ENCODE data around the gene SLAMF1.
"Not testable (repeated sequence)": the region's sequence is repeated elsewhere in the genome, so short reads cannot be mapped to it uniquely, and the experiment has no call there.

SLAMF1 gene

DNA sequence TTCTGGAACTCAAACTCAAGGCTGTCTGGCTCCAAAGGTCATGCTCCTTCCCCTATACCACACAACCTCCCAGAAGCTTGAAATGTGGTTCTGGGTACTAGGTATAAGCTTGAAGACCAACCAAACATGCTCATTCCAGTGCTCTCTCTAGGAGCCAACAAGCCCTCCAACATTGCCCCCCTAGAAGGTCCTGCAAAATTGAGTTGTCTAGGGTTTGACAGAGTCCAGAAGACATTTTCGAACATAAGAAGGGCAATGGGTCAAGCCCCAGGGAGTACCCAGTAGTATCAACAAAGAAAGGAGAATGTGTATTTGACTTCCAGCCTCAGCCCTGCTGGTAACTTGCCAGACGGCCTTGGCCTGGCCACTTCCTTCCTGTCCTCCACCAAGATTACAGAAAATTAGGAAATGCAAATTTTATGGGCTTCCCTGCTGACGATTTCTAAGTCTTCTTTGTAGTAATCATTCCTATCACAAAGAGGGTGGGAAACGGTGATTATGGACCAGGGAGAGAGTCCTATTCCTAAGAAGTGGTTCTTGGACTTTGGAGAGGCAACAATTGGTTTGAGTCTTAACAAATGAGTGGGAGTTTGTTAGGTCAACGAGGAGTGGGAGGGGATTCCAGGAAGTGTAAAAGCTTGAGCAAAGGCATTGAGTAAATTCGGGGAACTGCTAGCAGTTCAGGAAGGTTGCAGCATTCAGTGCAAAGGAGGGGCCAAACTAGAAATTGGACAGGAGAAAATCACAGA lies 18.7 kb upstream of the SLAMF1 start:
- DNase-seq (ENCODE audit: extremely low read depth in 1 of 2, low read depth in 1 of 2) = no peak

GRCh38 chr1:160664573-160665051 lies 17.8 kb upstream of the SLAMF1 start:
- no peak for DNase-seq (ENCODE audit: extremely low read depth in 1 of 2, low read depth in 1 of 2)

DNA sequence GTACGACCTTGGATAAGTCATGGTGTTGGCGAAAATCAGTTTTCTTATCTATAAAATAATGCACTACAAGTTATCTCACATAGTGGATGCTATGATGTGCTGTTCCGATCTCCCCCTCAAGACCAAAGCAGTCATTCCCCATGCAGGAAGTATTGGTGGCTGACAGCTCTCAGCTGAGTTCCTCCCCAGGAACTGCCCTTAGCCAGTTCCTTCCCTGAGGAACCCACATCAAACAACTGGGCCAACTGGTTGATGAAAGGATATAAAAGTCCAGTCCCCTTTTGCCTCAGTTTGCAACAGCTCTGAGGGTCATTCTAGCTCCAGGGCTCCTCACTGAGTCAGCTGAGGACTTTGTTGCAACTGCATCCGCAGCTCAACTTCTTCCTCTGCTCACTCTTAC lies 16.1 kb upstream of the SLAMF1 start:
- DNase-seq (ENCODE audit: extremely low read depth in 1 of 2, low read depth in 1 of 2) = no peak

DNA sequence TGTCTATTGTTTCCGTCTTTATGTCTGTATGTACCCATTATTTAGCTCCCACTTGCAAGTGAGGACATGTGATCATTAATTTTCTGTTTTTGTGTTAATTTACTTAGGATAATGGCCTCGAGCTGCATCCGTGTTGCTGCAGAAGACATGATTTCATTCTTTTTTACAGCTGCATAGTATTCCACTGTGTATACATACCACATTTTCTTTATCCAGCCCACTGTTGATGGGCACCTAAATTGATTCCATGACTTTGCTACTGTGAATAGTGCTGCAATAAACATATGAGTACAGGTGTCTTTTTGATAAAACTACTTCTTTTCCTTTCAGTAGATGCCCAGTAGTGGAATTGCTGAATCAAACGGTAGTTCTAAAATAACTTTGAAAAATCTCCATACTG lies 12.7 kb upstream of the SLAMF1 start:
- no peak for DNase-seq (ENCODE audit: extremely low read depth in 1 of 2, low read depth in 1 of 2)

GRCh38 chr1:160658814-160659193 lies 12.0 kb upstream of the SLAMF1 start:
- DNase-seq (ENCODE audit: extremely low read depth in 1 of 2, low read depth in 1 of 2) = no peak

- no peak for DNase-seq (ENCODE audit: extremely low read depth in 1 of 2, low read depth in 1 of 2)
Observed at GRCh38 chr1:160658162-160658813, 11.4 kb upstream of the SLAMF1 start.

DNA sequence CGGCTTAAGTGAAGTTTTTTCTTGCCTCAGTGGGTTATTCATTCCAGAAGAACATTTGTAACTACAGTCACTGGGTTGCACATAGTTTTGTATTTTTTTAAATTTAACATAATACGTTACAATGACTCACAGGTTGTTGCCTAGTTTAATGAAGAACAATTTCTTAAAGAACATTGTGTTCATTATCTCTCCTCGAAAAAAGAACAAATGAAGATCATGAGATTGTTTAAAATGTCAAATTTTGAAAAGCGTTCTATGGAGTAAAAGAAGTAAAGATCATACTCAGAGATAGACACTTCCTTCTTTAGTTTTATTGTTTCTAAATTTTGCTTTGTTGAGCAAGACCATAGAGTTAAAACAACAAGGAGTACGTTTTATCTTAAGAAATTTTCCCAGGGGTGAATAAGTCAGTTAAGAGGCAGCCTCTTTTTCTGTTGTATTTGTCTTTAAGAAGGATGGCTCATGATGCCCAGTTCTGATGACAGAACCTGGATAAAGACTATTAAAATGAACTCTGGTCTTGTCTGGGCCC lies 10.5 kb upstream of the SLAMF1 start:
- no peak for DNase-seq (ENCODE audit: extremely low read depth in 1 of 2, low read depth in 1 of 2)

GRCh38 chr1:160656737-160657136 lies 9.9 kb upstream of the SLAMF1 start:
- DNase-seq (ENCODE audit: extremely low read depth in 1 of 2, low read depth in 1 of 2) = no peak

DNA sequence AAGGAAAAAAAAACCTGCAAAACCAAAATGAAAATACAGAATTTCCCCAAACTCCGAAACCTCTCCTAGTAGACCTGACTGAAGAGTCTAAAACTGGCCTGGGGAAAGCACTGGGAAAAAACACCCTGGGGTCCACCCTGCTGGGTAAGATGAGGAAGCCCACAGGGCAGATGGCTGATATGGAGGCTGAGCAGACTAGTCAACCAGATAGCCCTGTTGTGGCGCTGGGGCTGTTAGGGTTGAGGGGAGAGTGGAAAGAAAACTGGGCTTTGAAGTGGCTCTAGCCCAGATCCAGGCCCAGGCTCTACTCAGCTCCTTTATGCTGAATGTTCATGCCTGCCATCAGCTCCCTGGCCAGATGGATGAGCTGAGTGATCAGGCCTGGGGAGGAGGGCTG lies 6.8 kb upstream of the SLAMF1 start:
- no peak for DNase-seq (ENCODE audit: extremely low read depth in 1 of 2, low read depth in 1 of 2)

- no peak for DNase-seq (ENCODE audit: extremely low read depth in 1 of 2, low read depth in 1 of 2)
Observed at GRCh38 chr1:160652924-160653619, 6.2 kb upstream of the SLAMF1 start.

DNA sequence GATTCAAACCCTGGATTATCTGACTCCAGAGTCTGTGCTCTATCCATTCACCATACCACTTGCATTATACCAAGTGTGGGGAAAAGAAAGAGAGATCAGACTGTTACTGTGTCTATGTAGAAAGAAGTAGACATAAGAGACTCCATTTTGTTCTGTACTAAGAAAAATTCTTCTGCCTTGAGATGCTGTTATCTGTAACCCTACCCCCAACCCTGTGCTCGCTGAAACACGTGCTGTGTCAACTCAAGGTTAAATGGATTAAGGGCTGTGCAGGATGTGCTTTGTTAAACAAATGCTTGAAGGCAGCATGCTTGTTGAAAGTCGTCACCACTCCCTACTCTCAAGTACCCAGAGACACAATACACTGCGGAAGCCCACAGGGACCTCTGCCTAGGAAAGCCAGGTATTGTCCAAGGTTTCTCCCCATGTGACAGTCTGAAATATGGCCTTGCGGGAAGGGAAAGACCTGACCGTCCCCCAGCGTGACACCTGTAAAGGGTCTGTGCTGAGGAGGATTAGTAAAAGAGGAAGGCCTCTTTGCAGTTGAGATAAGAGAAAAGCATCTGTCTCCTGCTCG lies 5.3 kb upstream of the SLAMF1 start:
- DNase-seq (ENCODE audit: extremely low read depth in 1 of 2, low read depth in 1 of 2) = not testable (repeated sequence)

GRCh38 chr1:160651433-160652064 lies 4.7 kb upstream of the SLAMF1 start:
- DNase-seq (ENCODE audit: extremely low read depth in 1 of 2, low read depth in 1 of 2) = no peak

DNA sequence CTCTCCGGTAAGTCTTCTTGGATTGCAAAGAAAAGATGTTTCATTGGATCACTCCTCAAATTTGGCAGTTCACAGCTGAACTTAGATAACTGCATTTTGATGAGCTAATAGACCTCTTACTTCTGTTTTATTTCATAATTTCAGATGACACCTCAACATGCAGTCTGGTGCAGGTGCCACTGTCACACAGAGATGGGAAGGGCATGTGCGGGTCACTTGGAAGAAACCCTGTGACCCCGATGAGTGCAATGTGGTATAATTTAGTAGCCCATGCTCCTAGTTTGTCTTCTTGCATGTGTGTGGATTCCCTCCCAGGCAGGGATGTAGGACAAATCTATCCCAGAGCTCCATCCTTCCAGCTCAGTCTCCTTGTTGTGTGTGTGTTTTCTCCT lies 481 bp upstream of the SLAMF1 start:
- no peak for DNase-seq (ENCODE audit: extremely low read depth in 1 of 2, low read depth in 1 of 2)

GRCh38 chr1:160646180-160646579 lies 664 bp downstream of the SLAMF1 start:
- no peak for DNase-seq (ENCODE audit: extremely low read depth in 1 of 2, low read depth in 1 of 2)

DNA sequence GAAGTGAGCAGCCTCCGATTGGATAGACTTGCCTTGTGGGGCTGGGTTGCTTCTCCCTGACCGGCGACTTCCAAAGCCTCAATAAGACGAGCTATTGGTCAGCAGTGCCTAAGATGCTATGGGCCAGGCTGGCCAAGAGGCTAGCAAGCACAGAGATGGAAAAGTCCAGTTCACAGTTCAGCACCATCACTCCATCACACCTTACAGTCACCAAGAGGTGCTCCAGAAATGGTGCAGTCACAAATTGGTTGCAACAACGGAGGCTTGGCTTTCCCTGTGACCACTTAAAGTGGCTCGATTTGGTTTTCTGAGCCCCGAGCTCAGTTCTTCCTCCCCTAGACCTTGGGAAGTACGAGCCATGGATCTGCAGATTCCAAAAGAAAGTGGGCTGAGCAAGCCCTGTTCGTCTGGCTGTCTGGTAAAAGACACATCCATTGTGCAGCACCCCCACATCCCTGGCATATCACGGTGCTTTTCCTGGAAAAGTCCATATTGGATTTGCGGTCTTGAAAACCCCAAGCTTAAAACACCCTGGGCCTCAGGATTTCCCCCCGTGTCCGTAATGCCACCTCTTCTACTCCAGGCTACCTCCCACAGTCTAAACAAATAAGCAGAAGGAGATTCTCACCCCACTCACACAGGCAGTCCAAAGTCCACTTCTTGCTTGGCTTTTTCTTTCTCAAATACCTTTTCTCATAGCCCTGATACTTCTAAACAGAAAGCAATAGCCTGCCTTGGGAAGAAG lies 1.3 kb downstream of the SLAMF1 start:
- no peak for DNase-seq (ENCODE audit: extremely low read depth in 1 of 2, low read depth in 1 of 2)

DNA sequence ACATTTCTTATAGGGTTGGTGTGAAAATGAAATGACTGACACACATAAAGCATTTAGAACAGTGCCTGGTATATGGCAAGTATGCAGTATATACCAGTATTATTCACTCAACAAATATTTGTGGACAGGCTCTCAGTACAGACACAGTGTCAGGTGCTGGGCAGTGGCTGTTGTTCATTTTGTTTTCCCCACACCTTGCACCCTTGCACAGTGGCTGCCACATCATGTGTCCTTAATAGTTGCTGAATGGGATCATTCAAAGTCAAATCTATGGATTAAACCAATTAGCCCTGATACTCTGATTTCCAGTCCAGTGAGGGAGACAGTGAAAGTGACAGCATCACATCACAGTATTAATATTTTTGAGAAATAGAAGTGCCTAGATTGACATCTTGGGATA lies 2.4 kb downstream of the SLAMF1 start:
- no peak for DNase-seq (ENCODE audit: extremely low read depth in 1 of 2, low read depth in 1 of 2)

DNA sequence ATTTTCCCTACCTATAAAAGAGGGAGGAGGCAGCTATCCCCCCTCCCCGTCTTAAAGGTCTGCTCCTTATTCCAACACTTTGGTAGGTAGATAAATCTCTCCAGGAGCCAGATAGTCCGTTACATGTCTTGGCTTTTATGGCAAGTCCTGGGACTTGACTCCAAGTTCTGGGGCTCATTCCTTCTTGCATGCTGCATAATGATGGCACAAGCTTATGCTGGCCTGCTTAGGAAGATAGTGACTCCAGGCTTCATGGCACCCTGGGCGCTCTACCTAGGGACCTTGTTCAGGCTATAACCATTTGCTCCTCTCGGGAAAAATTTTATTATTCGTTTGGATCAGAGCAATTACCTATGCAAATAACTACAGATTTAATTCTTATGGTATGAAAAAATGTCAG lies 3.7 kb downstream of the SLAMF1 start:
- DNase-seq (ENCODE audit: extremely low read depth in 1 of 2, low read depth in 1 of 2) = no peak

DNA sequence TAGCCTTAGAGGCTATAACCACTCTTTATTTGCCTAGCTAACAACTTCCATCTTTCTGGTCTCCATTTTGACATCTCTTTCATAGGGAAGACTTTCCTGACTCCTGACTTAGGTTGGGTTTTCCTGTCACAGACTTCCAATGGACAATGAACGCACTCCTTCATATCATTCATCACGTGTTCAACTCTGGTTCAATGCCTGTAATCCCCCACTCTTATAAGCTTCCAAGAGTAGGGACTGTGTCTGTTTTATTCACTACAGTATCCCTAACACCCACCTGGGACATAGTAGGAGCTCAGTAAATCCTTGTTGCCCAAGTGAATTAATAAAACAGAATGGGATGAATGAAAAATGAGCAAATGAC lies 4.6 kb downstream of the SLAMF1 start:
- no peak for DNase-seq (ENCODE audit: extremely low read depth in 1 of 2, low read depth in 1 of 2)

DNA sequence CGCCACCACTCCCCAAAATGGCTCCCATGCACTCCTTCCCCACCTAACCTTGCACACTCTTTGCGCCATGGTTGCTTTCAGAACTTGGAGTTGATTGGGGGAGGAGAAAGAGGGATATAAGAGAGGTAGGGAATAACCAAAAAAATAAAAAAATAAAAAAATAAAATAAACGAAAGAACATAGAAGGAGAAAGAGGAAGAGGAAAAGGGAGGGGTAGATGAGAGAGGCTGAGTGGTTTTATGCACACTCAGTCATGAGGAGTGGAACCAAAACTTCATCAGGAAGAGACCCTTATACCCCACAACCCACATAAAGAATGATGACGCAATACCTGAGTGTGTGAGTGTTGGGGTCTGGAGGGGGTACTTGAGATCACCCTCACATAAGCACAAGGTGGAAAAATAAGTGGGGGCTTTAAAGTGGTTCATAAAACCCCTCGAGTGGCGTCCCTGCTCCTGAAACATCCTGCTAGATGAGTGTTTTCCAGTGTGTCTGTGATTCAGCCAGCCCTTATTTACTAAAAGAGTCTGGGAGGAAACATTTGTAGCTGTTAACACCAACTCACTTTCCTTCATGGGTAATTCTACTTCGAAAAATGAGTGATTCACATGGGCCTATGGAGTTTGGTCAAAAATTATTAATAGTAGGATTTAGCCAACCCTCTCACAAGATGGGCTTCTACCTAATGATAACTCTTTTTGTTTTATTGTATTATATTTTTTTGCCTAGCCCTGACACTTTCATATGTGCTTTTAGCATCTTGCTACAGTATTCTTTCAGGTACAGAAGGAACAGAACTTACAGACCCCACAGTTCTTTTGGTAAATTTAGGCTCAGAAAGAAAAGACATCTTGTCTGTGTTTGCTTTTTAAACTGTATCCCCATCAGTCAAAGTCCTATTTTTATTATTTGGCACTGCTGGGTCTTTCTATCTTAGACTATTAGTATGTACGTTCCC lies 5.2 kb downstream of the SLAMF1 start:
- no peak for DNase-seq (ENCODE audit: extremely low read depth in 1 of 2, low read depth in 1 of 2)
